PC-9 (cell line): ENCODE data around the gene EVI5L.

Source experiments
- EZH2 ChIP-seq: fragments of 200-600 bp; sonication (generic); IDR thresholded peaks from 2 replicates; pipeline ENCODE4 v1.8.0; 2017; ENCODE audit warnings: antibody characterized with exemption, low read depth
- TF ChIP-seq, protein P1 (sequence below): fragments of 200-600 bp; sonication (generic); conservative IDR thresholded peaks from 2 replicates; pipeline ENCODE4 v1.6.1; 2017; ENCODE audit warnings: mixed run types, antibody characterized with exemption, mild to moderate bottlenecking, moderate library complexity

DNA sequence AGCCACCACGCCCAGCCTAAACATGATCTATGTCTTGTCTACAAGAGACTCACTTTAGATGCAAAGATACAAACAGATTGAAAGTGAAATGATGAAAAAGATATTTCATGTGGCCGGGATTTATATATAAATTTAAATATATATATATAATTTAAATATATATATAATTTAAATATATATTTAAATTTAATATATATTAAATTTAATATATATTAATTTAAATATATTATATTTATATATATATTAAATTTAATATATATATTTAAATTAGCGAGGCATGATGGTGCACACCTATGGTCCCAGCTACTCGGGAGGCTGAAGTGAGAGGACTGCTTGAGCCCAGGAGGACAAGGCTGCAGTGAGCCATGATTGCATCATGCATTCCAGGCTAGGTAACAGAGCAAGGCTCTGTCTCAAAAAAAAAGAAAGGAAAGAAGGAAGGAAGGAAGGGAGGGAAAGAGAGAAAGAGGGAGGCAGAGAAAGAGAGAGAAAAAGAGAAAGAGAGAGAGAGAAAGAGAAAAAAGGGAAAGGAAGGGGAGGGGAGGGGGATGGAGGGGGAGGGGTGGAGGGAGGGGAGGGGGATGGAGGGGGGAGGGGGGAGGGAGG is 7.0 kb upstream of the EVI5L start:
- no peak for TF ChIP-seq EZH2
- TF ChIP-seq, protein P1, sequence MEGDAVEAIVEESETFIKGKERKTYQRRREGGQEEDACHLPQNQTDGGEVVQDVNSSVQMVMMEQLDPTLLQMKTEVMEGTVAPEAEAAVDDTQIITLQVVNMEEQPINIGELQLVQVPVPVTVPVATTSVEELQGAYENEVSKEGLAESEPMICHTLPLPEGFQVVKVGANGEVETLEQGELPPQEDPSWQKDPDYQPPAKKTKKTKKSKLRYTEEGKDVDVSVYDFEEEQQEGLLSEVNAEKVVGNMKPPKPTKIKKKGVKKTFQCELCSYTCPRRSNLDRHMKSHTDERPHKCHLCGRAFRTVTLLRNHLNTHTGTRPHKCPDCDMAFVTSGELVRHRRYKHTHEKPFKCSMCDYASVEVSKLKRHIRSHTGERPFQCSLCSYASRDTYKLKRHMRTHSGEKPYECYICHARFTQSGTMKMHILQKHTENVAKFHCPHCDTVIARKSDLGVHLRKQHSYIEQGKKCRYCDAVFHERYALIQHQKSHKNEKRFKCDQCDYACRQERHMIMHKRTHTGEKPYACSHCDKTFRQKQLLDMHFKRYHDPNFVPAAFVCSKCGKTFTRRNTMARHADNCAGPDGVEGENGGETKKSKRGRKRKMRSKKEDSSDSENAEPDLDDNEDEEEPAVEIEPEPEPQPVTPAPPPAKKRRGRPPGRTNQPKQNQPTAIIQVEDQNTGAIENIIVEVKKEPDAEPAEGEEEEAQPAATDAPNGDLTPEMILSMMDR: no peak
